D721Med (cell line): ENCODE results near the gene DIP2C.

ENCODE experiments used
- DNase-seq: peaks from one replicate; pipeline ENCODE4 v3.0.0; 2011; ENCODE audit warnings: low spot score; ENCODE audit not compliant: insufficient read length
- FAIRE-seq: peaks from 2 replicates; lab custom pipeline; 2011; peaks lifted over from hg19 to GRCh38; lab: Jason Lieb, UNC
- CTCF ChIP-seq: IDR thresholded peaks from 2 replicates; pipeline ENCODE4 v1.5.1; 2012; ENCODE audit warnings: mild to moderate bottlenecking, control low read depth; ENCODE audit not compliant: insufficient read depth; ENCODE audit errors: missing control alignments

Gene DIP2C

DNA sequence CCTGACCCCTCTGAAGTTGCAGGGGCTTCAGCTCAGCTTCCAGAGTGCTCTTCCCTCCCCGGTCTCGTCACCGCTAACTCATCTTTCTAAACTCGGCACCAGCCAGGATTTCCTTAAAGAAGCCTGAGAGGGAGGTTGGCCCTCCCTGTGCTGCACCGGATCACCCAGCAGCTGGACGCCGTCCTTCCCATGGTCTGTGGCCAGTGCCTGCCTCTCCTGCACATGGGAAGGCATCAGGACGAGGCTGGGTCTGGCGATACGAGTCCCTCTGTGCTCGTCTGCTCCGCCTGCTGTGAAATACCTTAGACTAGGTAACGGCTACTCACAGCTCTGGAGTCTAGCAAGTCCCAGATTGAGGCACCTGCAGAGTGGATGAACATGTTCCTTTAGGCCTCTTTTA lies 375.1 kb downstream of the DIP2C start:
- no peak for TF ChIP-seq CTCF
- DNase-seq (no peak), FAIRE-seq (no peak)

GRCh38 chr10:311901-312665 lies 377.4 kb downstream of the DIP2C start:
- DNase-seq (no peak), FAIRE-seq (no peak)
- no peak for TF ChIP-seq CTCF

- TF ChIP-seq CTCF = no peak
- FAIRE-seq (no peak), DNase-seq (no peak)
Observed at GRCh38 chr10:310976-311639, 378.4 kb downstream of the DIP2C start.

- TF ChIP-seq CTCF = no peak
- FAIRE-seq = no peak
- DNase-seq = no peak
Observed at GRCh38 chr10:310371-310770, 379.1 kb downstream of the DIP2C start.

DNA sequence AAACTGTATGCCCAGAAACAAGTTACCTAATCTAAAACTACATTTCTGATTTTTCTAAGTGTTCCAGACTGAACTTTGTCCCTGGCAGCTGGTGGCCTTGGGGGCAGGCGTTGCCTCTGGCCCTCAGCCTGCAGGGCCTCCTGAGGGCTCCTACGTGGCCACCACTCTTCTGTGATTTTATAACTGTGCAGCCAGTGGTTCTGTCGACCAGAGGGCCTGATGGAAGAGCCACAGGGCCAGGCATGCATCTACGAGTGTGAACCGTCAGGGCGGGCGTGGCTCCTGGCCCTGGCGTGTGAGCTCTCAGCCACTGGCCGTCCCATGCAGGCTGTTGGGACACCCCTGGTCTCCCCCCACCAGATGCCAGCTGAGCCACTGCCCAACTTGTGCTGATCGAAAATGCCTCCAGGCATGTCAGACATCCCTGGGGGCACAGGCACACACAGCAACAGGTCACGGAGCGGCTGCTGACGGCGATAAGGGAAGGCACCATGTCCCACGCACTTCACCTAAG lies 380.8 kb downstream of the DIP2C start:
- DNase-seq (no peak), FAIRE-seq (no peak)
- no peak for TF ChIP-seq CTCF

- DNase-seq = no peak
- TF ChIP-seq CTCF = no peak
- no peak for FAIRE-seq
Observed at GRCh38 chr10:308101-308500, 381.4 kb downstream of the DIP2C start.

DNA sequence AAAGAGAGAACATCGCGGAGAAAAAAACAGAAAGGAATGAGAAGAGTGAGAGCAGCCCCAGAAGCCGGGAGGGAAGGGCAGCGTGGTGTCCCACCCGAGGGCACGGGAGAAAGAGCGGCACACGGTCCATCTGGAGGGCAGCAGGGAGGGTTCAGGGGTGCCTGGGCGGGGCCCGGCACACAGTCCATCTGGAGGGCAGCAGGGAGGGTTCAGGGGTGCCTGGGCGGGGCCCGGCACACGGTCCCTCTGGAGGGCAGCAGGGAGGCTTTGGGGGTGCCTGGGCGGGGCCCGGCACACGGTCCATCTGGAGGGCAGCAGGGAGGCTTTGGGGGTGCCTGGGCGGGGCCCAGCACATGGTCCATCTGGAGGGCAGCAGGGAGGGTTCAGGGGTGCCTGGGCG lies 381.8 kb downstream of the DIP2C start:
- TF ChIP-seq CTCF = no peak
- FAIRE-seq (no peak), DNase-seq (no peak)
